A549 (cell line): Measurements from ENCODE around the gene HIVEP1.

Source experiments
- HOXA7 ChIP-seq: fragments of 250-450 bp; sonication (Bioruptor Pico); IDR thresholded peaks from 2 replicates; pipeline ENCODE4 v1.5.0; 2020; ENCODE audit warnings: mild to moderate bottlenecking, moderate library complexity
- JUN ChIP-seq, 2 experiments: fragments of >200 bp; sonication (Bioruptor Twin); formaldehyde crosslinking; IDR thresholded peaks; 2 replicates in 1 of 2; 3 replicates in 1 of 2; pipeline ENCODE4 v1.6.1; 2016 to 2017
- MAFK ChIP-seq: fragments of 450-650 bp; IDR thresholded peaks from 2 replicates; pipeline ENCODE4 v1.6.1; 2014; ENCODE audit not compliant: partially characterized antibody
- RAD21 ChIP-seq, 2 experiments: fragments of >200 bp in 1 of 2; sonication (Bioruptor Twin) in 1 of 2; formaldehyde crosslinking in 1 of 2; IDR thresholded peaks in 1 of 2; conservative IDR thresholded peaks in 1 of 2; 2 replicates in 1 of 2; 3 replicates in 1 of 2; pipeline ENCODE4 v1.6.1; 2012 to 2018; ENCODE audit warnings: inconsistent platforms in 1 of 2
- ZFP36 ChIP-seq: fragments of 450-650 bp; IDR thresholded peaks from 2 replicates; pipeline ENCODE4 v1.6.1; 2014; ENCODE audit warnings: borderline replicate concordance; ENCODE audit not compliant: partially characterized antibody
- TF ChIP-seq, protein P1 (sequence below): fragments of >200 bp; sonication (Bioruptor Twin); formaldehyde crosslinking; IDR thresholded peaks from 3 replicates; pipeline ENCODE4 v1.6.1; 2016
- TF ChIP-seq, protein P2 (sequence below): fragments of >200 bp; sonication (Bioruptor Twin); formaldehyde crosslinking; IDR thresholded peaks from 3 replicates; pipeline ENCODE4 v1.5.1; 2016

DNA sequence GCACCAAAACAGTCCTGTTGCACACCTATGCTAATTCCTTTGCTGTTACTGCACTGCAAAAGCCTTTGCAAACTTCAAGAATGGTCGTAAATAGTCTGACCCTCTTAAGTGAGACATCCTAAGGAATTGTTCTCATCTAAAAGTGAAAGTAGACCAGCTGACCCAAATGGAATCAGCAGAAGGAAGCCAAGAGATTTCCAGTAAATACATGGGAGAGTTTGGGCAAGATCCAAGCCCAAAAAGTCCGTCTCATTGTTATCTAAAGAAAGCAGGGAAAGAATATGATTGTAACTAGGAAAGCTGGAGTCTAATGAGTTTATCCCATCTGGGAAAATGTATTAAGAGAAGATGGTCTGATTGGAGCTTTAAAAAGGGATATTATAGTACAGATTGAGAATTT is 43.0 kb upstream of the HIVEP1 start:
- TF ChIP-seq RAD21 (conservative IDR thresholded peaks at IDR 0.05 in 1 of 2, IDR thresholded peaks at IDR 0.05 in 1 of 2) = no peak
- no peak for TF ChIP-seq ZFP36
- TF ChIP-seq, protein P1, sequence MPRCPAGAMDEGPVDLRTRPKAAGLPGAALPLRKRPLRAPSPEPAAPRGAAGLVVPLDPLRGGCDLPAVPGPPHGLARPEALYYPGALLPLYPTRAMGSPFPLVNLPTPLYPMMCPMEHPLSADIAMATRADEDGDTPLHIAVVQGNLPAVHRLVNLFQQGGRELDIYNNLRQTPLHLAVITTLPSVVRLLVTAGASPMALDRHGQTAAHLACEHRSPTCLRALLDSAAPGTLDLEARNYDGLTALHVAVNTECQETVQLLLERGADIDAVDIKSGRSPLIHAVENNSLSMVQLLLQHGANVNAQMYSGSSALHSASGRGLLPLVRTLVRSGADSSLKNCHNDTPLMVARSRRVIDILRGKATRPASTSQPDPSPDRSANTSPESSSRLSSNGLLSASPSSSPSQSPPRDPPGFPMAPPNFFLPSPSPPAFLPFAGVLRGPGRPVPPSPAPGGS = no peak
- no peak for TF ChIP-seq HOXA7 (CRISPR knock-in tag)
- TF ChIP-seq, protein P2, sequence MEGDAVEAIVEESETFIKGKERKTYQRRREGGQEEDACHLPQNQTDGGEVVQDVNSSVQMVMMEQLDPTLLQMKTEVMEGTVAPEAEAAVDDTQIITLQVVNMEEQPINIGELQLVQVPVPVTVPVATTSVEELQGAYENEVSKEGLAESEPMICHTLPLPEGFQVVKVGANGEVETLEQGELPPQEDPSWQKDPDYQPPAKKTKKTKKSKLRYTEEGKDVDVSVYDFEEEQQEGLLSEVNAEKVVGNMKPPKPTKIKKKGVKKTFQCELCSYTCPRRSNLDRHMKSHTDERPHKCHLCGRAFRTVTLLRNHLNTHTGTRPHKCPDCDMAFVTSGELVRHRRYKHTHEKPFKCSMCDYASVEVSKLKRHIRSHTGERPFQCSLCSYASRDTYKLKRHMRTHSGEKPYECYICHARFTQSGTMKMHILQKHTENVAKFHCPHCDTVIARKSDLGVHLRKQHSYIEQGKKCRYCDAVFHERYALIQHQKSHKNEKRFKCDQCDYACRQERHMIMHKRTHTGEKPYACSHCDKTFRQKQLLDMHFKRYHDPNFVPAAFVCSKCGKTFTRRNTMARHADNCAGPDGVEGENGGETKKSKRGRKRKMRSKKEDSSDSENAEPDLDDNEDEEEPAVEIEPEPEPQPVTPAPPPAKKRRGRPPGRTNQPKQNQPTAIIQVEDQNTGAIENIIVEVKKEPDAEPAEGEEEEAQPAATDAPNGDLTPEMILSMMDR = no peak
- no peak for TF ChIP-seq JUN (IDR thresholded peaks at IDR 0.05)
- no peak for TF ChIP-seq MAFK
